Measurements from ENCODE around the gene ATG4B. TPM values are rescaled to one million over a fixed set of nuclear protein-coding genes. Genes with fewer than 3 reads are reported as not detected.

The ATG4B gene
- total and polyA plus RNA-seq, 2 donors (not counting 3 experiments of a cell fraction or from before 2014, with no cell fraction given), result 83.6 to 113 TPM

- no peak for FAIRE-seq
- H4K20me1 ChIP-seq (replicated peaks; ENCODE audit: control insufficient read depth, extremely low read depth, insufficient read depth, low read length), result no peaks in the 10 kb centered on the region
- no peak overlapping the region for H3K4me2 ChIP-seq (ENCODE audit: insufficient read depth, low read length)
- dilution Hi-C loops (cut with MboI; ENCODE audit: extremely low pct_ligation_motif_present, low sequenced_read_pairs) (no loop called here), intact Hi-C loops (cut with micrococcal nuclease) (no loop called here)
- no peaks in the 10 kb centered on the region for H3K27me3 ChIP-seq (ENCODE audit: control insufficient read depth in 2 of 2, insufficient read depth in 2 of 2, low read length in 2 of 2)
- H3K79me2 ChIP-seq (ENCODE audit: control insufficient read depth, insufficient read depth, low read length), result no peaks in the 10 kb centered on the region
- H3K9ac ChIP-seq (replicated peaks; ENCODE audit: extremely low read depth, insufficient read depth, low read length), result no peak overlapping the region
- no peak overlapping the region for H3K4me3 ChIP-seq (replicated peaks in 1 of 3; ENCODE audit: insufficient read depth in 1 of 3, low read depth in 1 of 3, low read length in 3 of 3)
- H2AFZ ChIP-seq (ENCODE audit: low read depth, low read length), result no peak overlapping the region
- H3K4me1 ChIP-seq (ENCODE audit: control insufficient read depth, extremely low read depth, insufficient read depth, low read length), result no peaks in the 10 kb centered on the region
- no peak overlapping the region for H3K27ac ChIP-seq (ENCODE audit: insufficient read depth, low read depth, low read length)
- TF ChIP-seq POLR2A (IDR thresholded peaks at IDR 0.05; ENCODE audit: low read depth, low read length), result no peak
- TF ChIP-seq POLR2AphosphoS5 (IDR thresholded peaks at IDR 0.05; ENCODE audit: insufficient read depth, low read depth, low read length), result no peak
- TF ChIP-seq MYC (IDR thresholded peaks at IDR 0.05; ENCODE audit: low read depth, low read length), result no peak
- no peak for TF ChIP-seq FOS (IDR thresholded peaks at IDR 0.05; ENCODE audit: borderline replicate concordance, insufficient read depth, low read length)
- TF ChIP-seq JUN (IDR thresholded peaks at IDR 0.05; ENCODE audit: borderline replicate concordance, insufficient read depth, insufficient read length, low read depth), result no peak
- TF ChIP-seq EZH2 (IDR thresholded peaks at IDR 0.05; ENCODE audit: borderline replicate concordance, low read depth, low read length, severe bottlenecking), result no peak
- TF ChIP-seq, protein P1, sequence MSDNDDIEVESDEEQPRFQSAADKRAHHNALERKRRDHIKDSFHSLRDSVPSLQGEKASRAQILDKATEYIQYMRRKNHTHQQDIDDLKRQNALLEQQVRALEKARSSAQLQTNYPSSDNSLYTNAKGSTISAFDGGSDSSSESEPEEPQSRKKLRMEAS (IDR thresholded peaks at IDR 0.05; ENCODE audit: insufficient read depth, insufficient read length), result no peak
- TF ChIP-seq GATA2 (IDR thresholded peaks at IDR 0.05; ENCODE audit: insufficient read depth, insufficient read length, low read depth, low read length), result no peak
- TF ChIP-seq, protein P2, sequence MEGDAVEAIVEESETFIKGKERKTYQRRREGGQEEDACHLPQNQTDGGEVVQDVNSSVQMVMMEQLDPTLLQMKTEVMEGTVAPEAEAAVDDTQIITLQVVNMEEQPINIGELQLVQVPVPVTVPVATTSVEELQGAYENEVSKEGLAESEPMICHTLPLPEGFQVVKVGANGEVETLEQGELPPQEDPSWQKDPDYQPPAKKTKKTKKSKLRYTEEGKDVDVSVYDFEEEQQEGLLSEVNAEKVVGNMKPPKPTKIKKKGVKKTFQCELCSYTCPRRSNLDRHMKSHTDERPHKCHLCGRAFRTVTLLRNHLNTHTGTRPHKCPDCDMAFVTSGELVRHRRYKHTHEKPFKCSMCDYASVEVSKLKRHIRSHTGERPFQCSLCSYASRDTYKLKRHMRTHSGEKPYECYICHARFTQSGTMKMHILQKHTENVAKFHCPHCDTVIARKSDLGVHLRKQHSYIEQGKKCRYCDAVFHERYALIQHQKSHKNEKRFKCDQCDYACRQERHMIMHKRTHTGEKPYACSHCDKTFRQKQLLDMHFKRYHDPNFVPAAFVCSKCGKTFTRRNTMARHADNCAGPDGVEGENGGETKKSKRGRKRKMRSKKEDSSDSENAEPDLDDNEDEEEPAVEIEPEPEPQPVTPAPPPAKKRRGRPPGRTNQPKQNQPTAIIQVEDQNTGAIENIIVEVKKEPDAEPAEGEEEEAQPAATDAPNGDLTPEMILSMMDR (IDR thresholded peaks at IDR 0.05; ENCODE audit: extremely low read depth in 1 of 2, insufficient read depth in 1 of 2, low read depth in 1 of 2, low read length in 2 of 2), result no peak
- BruUV-seq (replicated peaks), result no TSS peak
- no peak for DNase-seq (ENCODE audit: low read depth, low spot score)
- H3K36me3 ChIP-seq (ENCODE audit: control insufficient read depth in 2 of 2, extremely low read depth in 1 of 2, insufficient read depth in 2 of 2, low read length in 2 of 2), result peaks cover 0 to 21% of the 10 kb centered on the region in 2 experiments
- no peaks in the 10 kb centered on the region for H3K9me3 ChIP-seq (replicated peaks; ENCODE audit: control insufficient read depth, insufficient read depth, low read length)
- no peaks in the 10 kb centered on the region for H3K9me1 ChIP-seq (replicated peaks; ENCODE audit: control insufficient read depth, extremely low read depth, insufficient read depth, low read length)
- ChIA-PET POLR2A (no interaction called here), CTCF (interaction anchor here (2.8 kb wide), 1 partner anchor 13 kb away, joined by 14 read pairs; the partner anchor contains the start of gene D2HGDH)
Measured at GRCh38 chr2:241720099-241720498, 82.6 kb downstream of the ATG4B start.
